HEK293 (cell line): ENCODE results near the gene SPRR2G.

Experiments
- CTCF ChIA-PET: fragments of 350-600 bp; formaldehyde crosslinking; extraction: SDS; loops from one replicate; lab custom pipeline; 2021; ENCODE audit warnings: antibody characterized with exemption; lab: Yijun Ruan, JAX
- POLR2A ChIA-PET: fragments of 300-600 bp; formaldehyde crosslinking; extraction: SDS; loops from one replicate; lab custom pipeline; 2020; ENCODE audit warnings: antibody characterized with exemption, inconsistent platforms; lab: Yijun Ruan, JAX
- H3K27ac ChIP-seq: fragments of 200-500 bp; sonication (Bioruptor generic); 2 replicates; pipeline ENCODE4 v1.5.1; 2014; ENCODE audit warnings: low read depth, low read length, control low read depth, inconsistent platforms; ENCODE audit errors: extremely low read depth
- H3K36me3 ChIP-seq, 2 experiments: fragments of 200-500 bp in 1 of 2; sonication (Bioruptor generic) in 1 of 2; 1 replicate in 1 of 2; 2 replicates in 1 of 2; pipeline ENCODE4 v1.5.1; 2014 to 2017; ENCODE audit warnings: inconsistent platforms in 2 of 2, low read length in 2 of 2; ENCODE audit not compliant: control insufficient read depth in 2 of 2, insufficient read depth in 1 of 2
- H3K4me1 ChIP-seq: fragments of 200-500 bp; sonication (Bioruptor generic); 2 replicates; pipeline ENCODE4 v1.5.1; 2014; ENCODE audit warnings: mild to moderate bottlenecking, low read length, inconsistent platforms; ENCODE audit not compliant: control insufficient read depth, insufficient read depth
- H3K4me3 ChIP-seq: 2 replicates; pipeline ENCODE4 v1.5.1; 2011; ENCODE audit warnings: low read depth, mild to moderate bottlenecking, control low read depth, low read length, moderate library complexity
- H3K9me3 ChIP-seq: fragments of 200-500 bp; sonication (Bioruptor generic); 2 replicates; pipeline ENCODE4 v1.5.1; 2014; ENCODE audit warnings: low read depth, low read length, inconsistent platforms; ENCODE audit not compliant: control insufficient read depth, insufficient read depth
- BCL6B ChIP-seq: fragments of 450-650 bp; formaldehyde crosslinking; IDR thresholded peaks from 2 replicates; pipeline ENCODE4 v1.5.1; 2017; ENCODE audit warnings: missing biosample characterization, missing genetic modification characterization
- KLF16 ChIP-seq: fragments of 450-650 bp; formaldehyde crosslinking; IDR thresholded peaks from 2 replicates; pipeline ENCODE4 v1.5.1; 2017; ENCODE audit warnings: missing biosample characterization, missing genetic modification characterization
- MYNN ChIP-seq: fragments of 450-650 bp; formaldehyde crosslinking; IDR thresholded peaks from 2 replicates; pipeline ENCODE4 v1.5.1; 2016; ENCODE audit warnings: missing biosample characterization, missing genetic modification characterization, borderline replicate concordance
- MZF1 ChIP-seq: fragments of 450-650 bp; formaldehyde crosslinking; IDR thresholded peaks from 2 replicates; pipeline ENCODE4 v1.5.1; 2017; ENCODE audit warnings: missing biosample characterization, missing genetic modification characterization, borderline replicate concordance
- OVOL3 ChIP-seq: fragments of 450-650 bp; formaldehyde crosslinking; IDR thresholded peaks from 2 replicates; pipeline ENCODE4 v1.5.1; 2016; ENCODE audit warnings: missing biosample characterization, missing genetic modification characterization
- PRDM10 ChIP-seq: fragments of 450-650 bp; formaldehyde crosslinking; IDR thresholded peaks from 2 replicates; pipeline ENCODE4 v1.5.1; 2016; ENCODE audit warnings: missing biosample characterization, missing genetic modification characterization
- PRDM4 ChIP-seq: fragments of 450-650 bp; formaldehyde crosslinking; IDR thresholded peaks from 2 replicates; pipeline ENCODE4 v1.5.1; 2017; ENCODE audit warnings: missing biosample characterization, missing genetic modification characterization
- TCF7L2 ChIP-seq: IDR thresholded peaks from 2 replicates; pipeline ENCODE4 v1.6.1; 2011; ENCODE audit warnings: low read depth, mild to moderate bottlenecking, inconsistent platforms, low read length, moderate library complexity, borderline replicate concordance
- TRIM28 ChIP-seq: IDR thresholded peaks from 2 replicates; pipeline ENCODE4 v1.6.1; 2011; ENCODE audit warnings: low read length, control low read depth, borderline replicate concordance
- WT1 ChIP-seq: fragments of 450-650 bp; formaldehyde crosslinking; IDR thresholded peaks from 2 replicates; pipeline ENCODE4 v1.5.1; 2016; ENCODE audit warnings: missing biosample characterization, missing genetic modification characterization
- ZBTB8A ChIP-seq: fragments of 450-650 bp; formaldehyde crosslinking; IDR thresholded peaks from 2 replicates; pipeline ENCODE4 v1.5.1; 2016; ENCODE audit warnings: missing biosample characterization, missing genetic modification characterization
- ZNF148 ChIP-seq: fragments of 450-650 bp; formaldehyde crosslinking; IDR thresholded peaks from 2 replicates; pipeline ENCODE4 v1.5.0; 2017; ENCODE audit warnings: missing biosample characterization, missing genetic modification characterization, borderline replicate concordance
- ZNF280D ChIP-seq: fragments of 450-650 bp; formaldehyde crosslinking; IDR thresholded peaks from 2 replicates; pipeline ENCODE4 v1.5.1; 2016; ENCODE audit warnings: missing biosample characterization, missing genetic modification characterization
- ZNF302 ChIP-seq: fragments of 450-650 bp; formaldehyde crosslinking; IDR thresholded peaks from 2 replicates; pipeline ENCODE4 v1.5.1; 2016; ENCODE audit warnings: missing biosample characterization, missing genetic modification characterization, low read depth
- ZNF354C ChIP-seq: fragments of 450-650 bp; formaldehyde crosslinking; IDR thresholded peaks from 2 replicates; pipeline ENCODE4 v1.5.1; 2016; ENCODE audit warnings: missing biosample characterization, missing genetic modification characterization, low read depth, borderline replicate concordance
- ZNF514 ChIP-seq: fragments of 450-650 bp; formaldehyde crosslinking; IDR thresholded peaks from 2 replicates; pipeline ENCODE4 v1.5.1; 2016; ENCODE audit warnings: missing biosample characterization, missing genetic modification characterization
- ZNF600 ChIP-seq: fragments of 450-650 bp; formaldehyde crosslinking; IDR thresholded peaks from 2 replicates; pipeline ENCODE4 v1.5.1; 2016; ENCODE audit warnings: missing biosample characterization, missing genetic modification characterization
- ZNF624 ChIP-seq: fragments of 450-650 bp; formaldehyde crosslinking; IDR thresholded peaks from 2 replicates; pipeline ENCODE4 v1.5.1; 2017; ENCODE audit warnings: missing biosample characterization, missing genetic modification characterization
- ZNF704 ChIP-seq: fragments of 450-650 bp; formaldehyde crosslinking; IDR thresholded peaks from 2 replicates; pipeline ENCODE4 v1.5.1; 2016; ENCODE audit warnings: missing biosample characterization, missing genetic modification characterization
- ZNF791 ChIP-seq: fragments of 450-650 bp; formaldehyde crosslinking; IDR thresholded peaks from 2 replicates; pipeline ENCODE4 v1.5.1; 2016; ENCODE audit warnings: missing biosample characterization, missing genetic modification characterization
- ZNF830 ChIP-seq: fragments of 450-650 bp; IDR thresholded peaks from 2 replicates; pipeline ENCODE4 v1.5.0; 2018; ENCODE audit warnings: missing biosample characterization, missing genetic modification characterization, low read depth, mild to moderate bottlenecking, moderate library complexity
- ZSCAN16 ChIP-seq: fragments of 450-650 bp; formaldehyde crosslinking; IDR thresholded peaks from 2 replicates; pipeline ENCODE4 v1.5.1; 2016; ENCODE audit warnings: missing biosample characterization, missing genetic modification characterization

SPRR2G gene

GRCh38 chr1:153122831-153123421 lies 27.8 kb downstream of the SPRR2G start (continued):
- TF ChIP-seq PRDM10 = peak; percentile 77
- TF ChIP-seq ZNF624 (tag by site-specific recombination) = no peak
- peak; percentile 96 for TF ChIP-seq TRIM28
- TF ChIP-seq MZF1 (tag by site-specific recombination) = no peak
- TF ChIP-seq WT1 = peak; percentile 97

- ChIA-PET CTCF (no interaction called here), POLR2A (no interaction called here)
- peaks cover 4% of the 10 kb centered on the region; the same call in 1 of the 2 replicates for H3K4me1 ChIP-seq
- H3K9me3 ChIP-seq = no peaks in the 10 kb centered on the region
- H3K4me3 ChIP-seq = no peak overlapping the region
- no peak overlapping the region for H3K27ac ChIP-seq
- H3K36me3 ChIP-seq = no peaks in the 10 kb centered on the region
- TF ChIP-seq ZNF354C (no peak), ZNF302 (tag by site-specific recombination) (no peak), KLF16 (tag by site-specific recombination) (no peak), ZNF791 (tag by site-specific recombination) (no peak), OVOL3 (tag by site-specific recombination) (no peak), ZNF514 (no peak), ZSCAN16 (tag by site-specific recombination) (no peak), PRDM4 (no peak), ZNF830 (no peak), MYNN (tag by site-specific recombination) (no peak), ZNF148 (tag by site-specific recombination) (no peak), BCL6B (no peak), ZNF280D (tag by site-specific recombination) (no peak), TRIM28 (no peak), TCF7L2 (no peak), ZBTB8A (tag by site-specific recombination) (no peak), ZNF704 (tag by site-specific recombination) (no peak), ZNF600 (no peak)
- TF ChIP-seq, all 188 proteins: peak for 0
These were observed 29.7 kb downstream of the SPRR2G start for GRCh38 chr1:153120945-153121344.
